TTC549 (cell line): ENCODE data around the gene CUL3.
"Not testable (repeated sequence)": the region's sequence is repeated elsewhere in the genome, so short reads cannot be mapped to it uniquely, and the experiment has no call there.

Experiments used
- FAIRE-seq: peaks from 2 replicates; lab custom pipeline; 2012; peaks lifted over from hg19 to GRCh38; lab: Jason Lieb, UNC

Gene CUL3

GRCh38 chr2:224543939-224544338 lies 41.2 kb downstream of the CUL3 start:
- FAIRE-seq, result no peak

DNA sequence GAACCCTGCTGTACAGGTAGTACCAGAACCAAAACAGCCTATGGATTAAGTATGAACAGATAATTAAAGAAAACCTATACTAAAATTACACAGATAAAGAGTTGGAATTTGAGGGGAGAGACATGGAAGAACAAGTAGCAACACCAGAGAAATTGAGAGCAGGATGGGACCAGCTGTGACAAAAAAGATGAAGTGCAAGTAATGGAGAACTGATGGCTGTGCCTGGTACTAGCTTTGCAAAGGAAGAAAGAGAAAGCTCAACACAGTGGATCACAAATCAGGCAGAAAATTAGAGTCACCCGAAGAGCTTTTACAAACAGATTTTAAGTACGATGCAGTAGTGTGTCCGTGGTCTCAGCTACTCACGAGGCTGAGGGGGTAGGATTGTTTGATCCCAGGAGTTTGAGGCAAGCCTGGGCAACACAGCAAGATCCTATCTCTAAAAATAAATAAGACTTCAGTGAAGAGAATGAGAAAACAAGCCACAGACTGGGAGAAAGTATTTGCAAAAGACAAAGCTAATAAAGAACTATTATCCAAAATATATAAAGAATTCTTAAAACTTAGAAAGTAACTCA lies 46.5 kb downstream of the CUL3 start:
- FAIRE-seq, result no peak

- FAIRE-seq, result no peak
These were observed 52.2 kb downstream of the CUL3 start for GRCh38 chr2:224532931-224533330.

DNA sequence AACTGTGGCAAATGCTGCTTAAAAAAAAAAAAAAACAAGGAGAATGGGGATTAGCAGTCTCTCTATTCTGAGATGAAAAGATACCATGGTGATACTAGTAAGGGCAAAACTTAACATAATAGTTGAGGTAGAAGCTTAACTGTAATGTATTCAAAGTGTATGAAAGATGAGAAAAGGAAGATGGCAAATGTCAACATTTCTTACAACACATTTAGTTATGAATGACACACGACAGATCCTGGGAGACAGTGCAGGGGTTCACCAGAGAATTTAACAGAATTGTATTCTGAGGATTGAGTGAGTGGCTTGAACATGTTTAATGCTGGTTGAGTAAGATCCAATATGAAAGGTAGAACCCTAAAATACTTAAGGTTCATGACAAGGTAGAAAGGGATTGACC lies 52.7 kb downstream of the CUL3 start:
- no peak for FAIRE-seq

DNA sequence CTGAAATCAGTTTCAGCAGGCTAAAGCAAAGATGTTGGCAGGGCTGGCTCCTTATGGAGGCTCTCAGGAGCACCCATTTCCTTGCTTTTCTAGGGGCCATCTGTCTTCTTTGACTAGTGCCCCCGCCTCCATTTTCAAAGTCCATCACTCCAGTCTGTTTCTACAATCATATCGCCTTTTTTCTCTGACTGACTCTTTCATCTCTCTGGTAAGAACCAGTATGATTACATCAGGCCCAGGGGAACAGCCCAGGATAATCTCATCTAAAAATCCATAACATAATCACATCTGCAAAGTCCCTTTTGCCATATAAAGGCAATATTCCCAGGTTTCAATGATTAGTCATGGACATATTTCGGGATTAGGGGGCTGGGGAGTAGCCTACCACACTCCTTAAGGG lies 57.0 kb downstream of the CUL3 start:
- FAIRE-seq, result no peak

- no peak for FAIRE-seq
These were observed 59.4 kb downstream of the CUL3 start for GRCh38 chr2:224525774-224526173.

DNA sequence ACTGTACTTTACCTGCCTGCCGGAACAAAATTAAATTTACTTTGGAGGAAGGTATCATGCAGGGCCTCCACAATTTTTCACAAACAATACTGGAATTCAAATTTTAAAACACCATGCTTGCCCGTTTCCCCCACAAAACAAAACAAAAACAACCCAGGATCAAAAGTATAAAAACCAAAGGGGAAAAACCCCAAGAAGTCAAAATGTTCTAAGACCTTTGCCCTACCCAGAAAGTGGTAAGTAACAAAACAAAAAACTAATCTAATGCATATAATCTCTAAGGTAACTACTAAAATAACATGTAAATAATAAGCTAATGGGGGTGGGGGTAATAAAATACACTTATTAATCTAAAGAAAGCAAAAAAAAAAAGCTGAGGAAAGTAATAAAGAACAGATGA lies 60.5 kb downstream of the CUL3 start:
- no peak for FAIRE-seq

DNA sequence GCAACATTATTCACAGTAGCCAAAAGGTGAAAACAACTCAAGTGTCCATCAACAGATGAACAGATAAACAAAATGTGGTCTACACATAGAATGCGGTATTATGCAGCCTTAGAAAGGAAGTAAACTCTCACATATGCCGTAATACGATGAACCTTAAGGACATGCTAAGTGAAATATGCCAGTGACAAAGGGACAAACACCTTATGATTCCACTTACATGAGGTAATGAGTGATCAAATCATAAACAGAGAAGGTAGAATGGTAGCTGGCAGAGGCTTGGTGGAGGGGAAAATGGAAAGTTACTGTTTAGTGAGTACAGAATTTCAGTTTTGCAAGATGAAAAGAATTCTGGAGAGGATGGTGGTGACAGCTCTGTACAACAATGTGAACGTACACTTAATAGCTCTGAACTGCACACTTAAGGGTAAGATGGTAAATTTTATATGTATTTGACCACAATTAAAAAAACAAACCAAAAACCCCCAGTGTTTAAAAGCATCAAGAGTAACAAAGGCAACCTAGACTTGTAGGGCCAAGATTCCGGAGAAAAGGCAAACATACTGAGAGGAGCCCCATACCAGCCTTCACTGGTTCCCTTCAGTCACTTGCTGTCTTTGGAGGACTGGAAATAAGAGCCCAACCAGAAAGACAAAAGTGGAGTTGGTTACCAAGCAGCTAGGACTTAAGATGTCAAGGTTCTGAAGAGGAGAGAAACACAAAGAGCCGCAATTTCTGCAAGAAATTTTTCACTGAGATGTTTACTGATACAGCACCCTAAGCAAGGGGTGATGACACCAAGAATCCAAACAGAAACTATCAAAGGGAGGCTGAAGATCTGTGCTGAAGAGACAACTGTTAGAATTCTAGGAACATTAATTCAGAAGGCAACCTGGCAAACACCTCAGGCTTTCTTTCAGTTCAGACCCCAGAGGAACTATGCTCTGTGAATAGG lies 61.3 kb downstream of the CUL3 start:
- no peak for FAIRE-seq

DNA sequence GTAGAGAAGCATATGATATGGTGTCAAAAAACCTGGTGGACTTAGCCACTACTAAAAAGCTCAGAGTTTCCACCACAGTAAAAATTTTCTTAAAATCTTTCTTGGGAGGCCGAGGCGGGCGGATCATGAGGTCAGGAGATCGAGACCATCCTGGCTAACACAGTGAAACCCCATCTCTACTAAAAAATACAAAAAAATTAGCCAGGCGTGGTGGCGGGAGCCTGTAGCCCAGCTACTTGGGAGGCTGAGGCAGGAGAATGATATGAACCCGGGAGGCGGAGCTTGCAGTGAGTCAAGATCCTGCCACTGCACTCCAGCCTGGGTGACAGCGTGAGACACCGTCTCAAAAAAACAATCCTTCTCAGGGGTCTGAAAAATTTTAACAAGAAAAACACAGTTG lies 62.7 kb downstream of the CUL3 start:
- FAIRE-seq, result not testable (repeated sequence)

GRCh38 chr2:224520064-224520463 lies 65.1 kb downstream of the CUL3 start:
- no peak for FAIRE-seq

GRCh38 chr2:224518806-224519580 lies 66.2 kb downstream of the CUL3 start:
- no peak for FAIRE-seq

- FAIRE-seq, result no peak
These were observed 67.2 kb downstream of the CUL3 start for GRCh38 chr2:224517963-224518362.

- not testable (repeated sequence) for FAIRE-seq
These were observed 68.8 kb downstream of the CUL3 start for GRCh38 chr2:224516393-224516792.

GRCh38 chr2:224513991-224514390 lies 71.2 kb downstream of the CUL3 start:
- FAIRE-seq, result no peak

- no peak for FAIRE-seq
These were observed 77.4 kb downstream of the CUL3 start for GRCh38 chr2:224507789-224508188.

DNA sequence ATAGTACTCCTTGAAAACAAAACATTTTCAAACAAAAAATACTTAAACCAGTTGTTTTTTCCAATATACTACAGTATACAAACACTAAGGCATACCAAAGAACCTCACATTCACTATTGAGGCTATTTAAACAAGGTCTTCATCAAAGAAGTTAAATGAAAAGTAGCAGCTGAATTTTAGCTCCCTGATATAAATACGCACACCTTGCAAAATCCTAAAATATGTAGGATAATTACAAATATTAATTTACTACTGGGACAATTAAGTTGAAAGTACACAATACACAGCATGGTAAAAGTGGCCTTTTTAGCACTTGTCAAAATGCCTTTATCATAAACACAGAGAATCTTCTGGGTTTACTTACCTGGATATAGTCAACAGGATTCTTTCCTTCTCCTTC lies 78.7 kb downstream of the CUL3 start:
- FAIRE-seq, result no peak

DNA sequence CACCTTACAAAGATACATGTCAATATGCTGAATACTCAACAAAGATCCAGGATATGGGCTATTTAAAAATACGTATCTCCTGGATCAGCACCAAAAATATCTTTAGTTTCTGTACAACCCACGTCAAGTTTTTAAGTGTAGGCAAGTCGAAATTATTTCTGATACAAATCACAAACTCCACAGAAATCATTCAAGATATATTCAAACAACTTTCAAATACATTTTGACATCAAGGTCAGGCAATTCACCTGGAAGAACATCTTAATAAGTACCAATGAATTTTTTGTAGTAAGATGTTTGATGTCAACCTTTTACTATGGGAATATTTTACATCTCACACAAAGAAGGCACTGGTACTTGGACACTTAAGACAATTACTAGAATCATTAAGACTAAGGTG lies 86.2 kb downstream of the CUL3 start:
- FAIRE-seq, result no peak

- no peak for FAIRE-seq
These were observed 92.6 kb downstream of the CUL3 start for GRCh38 chr2:224492531-224492930.

GRCh38 chr2:224487940-224488339 lies 97.2 kb downstream of the CUL3 start:
- FAIRE-seq, result not testable (repeated sequence)

- FAIRE-seq, result not testable (repeated sequence)
These were observed 99.8 kb downstream of the CUL3 start for GRCh38 chr2:224485081-224486014.

DNA sequence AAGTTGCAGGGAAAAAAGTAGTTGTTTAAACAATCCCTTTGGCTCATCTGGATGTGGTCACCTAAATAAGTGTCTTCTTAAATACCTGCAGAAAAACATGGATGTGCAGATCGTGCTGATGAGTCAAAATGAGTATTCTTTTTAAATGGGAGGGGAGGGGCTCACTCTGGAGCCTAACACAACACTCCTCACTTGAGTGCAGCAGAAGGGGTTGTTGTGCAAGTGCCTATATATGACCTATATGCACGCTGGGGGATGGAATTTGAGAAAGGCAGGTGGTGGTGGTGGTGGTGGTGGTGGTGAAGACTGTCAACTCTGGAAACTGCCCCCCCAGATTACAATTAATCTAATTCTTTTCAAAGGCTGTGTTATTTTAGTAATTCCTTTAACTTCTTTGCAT lies 105.3 kb downstream of the CUL3 start:
- no peak for FAIRE-seq

GRCh38 chr2:224472827-224473226 lies 112.3 kb downstream of the CUL3 start:
- FAIRE-seq, result no peak
